ENCODE data around the gene LRRC70.

DNA sequence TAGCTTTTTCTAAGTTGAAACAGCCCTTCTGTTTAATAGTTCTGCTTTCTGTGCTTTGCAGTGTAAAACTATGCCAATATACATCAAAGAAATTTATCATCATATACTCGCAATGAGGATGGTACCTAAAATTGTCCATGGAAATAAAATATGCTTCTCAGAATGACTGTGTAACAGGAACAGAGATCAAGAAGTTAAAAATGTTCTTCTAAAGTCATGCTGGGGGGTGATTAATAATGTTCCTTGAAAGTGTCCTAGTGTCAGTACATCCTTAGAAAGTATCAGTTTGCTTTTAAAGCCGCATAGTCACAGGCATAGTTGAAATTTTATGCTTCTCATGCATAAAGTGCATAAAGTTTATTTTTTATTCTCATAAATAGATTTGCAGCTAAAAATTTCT lies 4.0 kb upstream of the LRRC70 start:
- TF ChIP-seq CTCF (IDR thresholded peaks at IDR 0.05; ENCODE audit: insufficient read depth, low read length, poor library complexity, severe bottlenecking) = no peak
- no peak for TF ChIP-seq EZH2phosphoT487 (conservative IDR thresholded peaks at IDR 0.05; ENCODE audit: low read length)
